Transverse colon (tissue), 4 donors: Measurements from ENCODE around the gene PRM1. TPM values are rescaled to one million over a fixed set of nuclear protein-coding genes. Genes with fewer than 3 reads are reported as not detected.

Source experiments
- DNase-seq: peaks from one replicate; pipeline ENCODE4 v3.0.0-alpha.2; 2019
- H3K27ac ChIP-seq, 4 donors: fragments of 200-600 bp; sonication (generic); 2 replicates each; pipeline ENCODE4 v1.5.1; 2016 to 2018; ENCODE audit warnings: inconsistent platforms in 4 of 4
- H3K27me3 ChIP-seq: fragments of 200-600 bp; sonication (generic); 2 replicates; pipeline ENCODE4 v1.5.1; 2017; ENCODE audit warnings: inconsistent platforms
- H3K36me3 ChIP-seq, 4 donors: fragments of 200-600 bp; sonication (generic); 2 replicates each; pipeline ENCODE4 v1.5.1; 2017 to 2019; ENCODE audit warnings: inconsistent platforms in 4 of 4
- H3K4me1 ChIP-seq, 4 donors: fragments of 200-600 bp; sonication (generic); 2 replicates each; pipeline ENCODE4 v1.5.1; 2017 to 2020; ENCODE audit warnings: inconsistent platforms in 4 of 4
- H3K4me3 ChIP-seq, 4 donors: fragments of 200-600 bp; sonication (generic); 1 replicate in 1 of 4; 2 replicates in 3 of 4; pipeline versions ENCODE4 v1.5.1 to v1.6.1; 2017 to 2019; ENCODE audit warnings: inconsistent platforms in 4 of 4
- H3K9me3 ChIP-seq, 2 donors: fragments of 200-600 bp; sonication (generic); 2 replicates each; pipeline ENCODE4 v1.5.1; 2017 to 2019; ENCODE audit warnings: inconsistent platforms in 2 of 2
- EP300 ChIP-seq: sonication (generic); formaldehyde crosslinking; IDR thresholded peaks from one replicate; pipeline ENCODE4 v1.6.1; 2017; ENCODE audit warnings: antibody characterized with exemption, low read depth
- POLR2A ChIP-seq: fragments of 450-650 bp; IDR thresholded peaks from one replicate; pipeline ENCODE4 v1.6.1; 2016; ENCODE audit warnings: antibody characterized with exemption, mild to moderate bottlenecking, moderate library complexity
- POLR2AphosphoS5 ChIP-seq, 3 donors: sonication (generic); formaldehyde crosslinking; IDR thresholded peaks; one replicate each; pipeline ENCODE4 v1.6.1; 2016; ENCODE audit warnings: antibody characterized with exemption in 3 of 3
- WGBS, 2 donors: methylation state at CpG; one replicate each; pipeline ENCODE4 v1.1.5; 2018; ENCODE audit warnings: low coverage in 1 of 2; 5-methylcytosine and 5-hydroxymethylcytosine counted together
- in situ Hi-C, 4 donors: fragments of 200-750 bp; cut with MboI; loops; one replicate each; pipeline versions ENCODE4 v1.15.0 to v1.15.1; 2017; ENCODE audit warnings: low sequenced_read_pairs in 3 of 4, low pct_ligation_motif_present in 1 of 4, low pct_unique_long_range_greater_than_20kb in 1 of 4
- intact Hi-C: fragments of 100-400 bp; cut with DNase I; formaldehyde crosslinking; loops from one replicate; pipeline ENCODE4 v1.15.1; 2023; ENCODE audit warnings: low total_unique reads
- total RNA-seq, 4 donors: library from RNA; depleted of rRNA; stranded (reverse); fragments of >200 nt; gene quantifications; one replicate each; pipeline ENCODE4 v1.1.0, GENCODE V29; 2016
- TF ChIP-seq, protein P1 (sequence below), 5 experiments: fragments of 200-600 bp in 3 of 5; fragments of 450-650 bp in 2 of 5; sonication (generic) in 3 of 5; IDR thresholded peaks; 1 replicate in 2 of 5; 2 replicates in 3 of 5; pipeline ENCODE4 v1.5.1; 2016 to 2017; ENCODE audit warnings: antibody characterized with exemption in 5 of 5, inconsistent platforms in 3 of 5, mild to moderate bottlenecking in 2 of 5, moderate library complexity in 1 of 5

Gene PRM1
- total RNA-seq, 4 donors from 2014 or later: not detected

DNA sequence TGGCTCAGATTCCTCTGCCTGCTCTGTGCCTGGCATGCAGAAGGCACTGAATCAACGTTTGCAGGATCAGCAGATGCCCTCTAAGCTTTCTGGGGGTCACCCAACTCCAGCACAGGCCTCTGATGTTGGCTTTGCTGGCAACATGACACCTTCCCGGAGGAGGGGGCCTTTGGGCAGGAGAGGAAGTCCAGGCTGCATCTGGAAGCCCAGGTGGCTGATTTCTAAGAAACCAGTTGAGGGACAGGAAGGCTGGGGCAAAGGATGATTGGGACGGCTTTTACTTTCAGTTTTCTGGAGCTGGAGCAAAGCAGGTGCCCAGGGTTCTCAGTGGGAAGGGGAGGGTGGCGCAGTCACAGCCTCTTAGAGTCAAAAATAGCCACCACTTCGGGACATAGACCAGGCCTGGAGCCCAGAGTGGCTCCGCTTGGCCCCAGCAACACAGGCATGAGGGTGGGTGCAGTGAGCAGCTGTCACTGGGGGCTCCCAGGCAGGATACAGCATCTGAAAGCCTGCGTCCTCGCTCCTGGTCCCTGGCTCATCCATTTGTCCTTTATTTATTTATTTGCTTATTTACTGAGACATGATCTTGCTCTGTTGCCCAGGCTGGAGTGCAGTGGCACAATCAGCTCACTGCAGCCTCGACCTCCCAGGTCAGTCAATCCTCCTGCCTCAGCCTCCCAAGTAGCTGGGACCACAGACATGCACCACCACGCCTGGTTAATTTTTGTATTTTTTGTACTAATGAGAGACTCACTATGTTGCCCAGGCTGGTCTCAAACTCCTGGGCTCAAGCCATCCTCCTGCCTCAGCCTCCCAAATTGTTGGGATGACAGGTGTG is 40.3 kb downstream of the PRM1 start:
- no peak overlapping the region for H3K4me3 ChIP-seq
- H3K9me3 ChIP-seq: no peaks in the 10 kb centered on the region
- no peaks in the 10 kb centered on the region for H3K27me3 ChIP-seq
- intact Hi-C loops (no loop called here), in situ Hi-C loops (no loop called here)
- no peak for DNase-seq
- peaks cover 0 to 3% (median 1%) of the 10 kb centered on the region in 4 donors for H3K4me1 ChIP-seq
- H3K27ac ChIP-seq: no peak overlapping the region
- 71% methylated on average over 10 of the region's 10 CpGs; no CpG with 5 or more reads in 1 of the 2 donors for WGBS, 2 donors
- no peaks in the 10 kb centered on the region for H3K36me3 ChIP-seq
- TF ChIP-seq EP300 (no peak), POLR2AphosphoS5 (IDR thresholded peaks at IDR 0.05) (no peak), POLR2A (no peak)
- TF ChIP-seq, protein P1, sequence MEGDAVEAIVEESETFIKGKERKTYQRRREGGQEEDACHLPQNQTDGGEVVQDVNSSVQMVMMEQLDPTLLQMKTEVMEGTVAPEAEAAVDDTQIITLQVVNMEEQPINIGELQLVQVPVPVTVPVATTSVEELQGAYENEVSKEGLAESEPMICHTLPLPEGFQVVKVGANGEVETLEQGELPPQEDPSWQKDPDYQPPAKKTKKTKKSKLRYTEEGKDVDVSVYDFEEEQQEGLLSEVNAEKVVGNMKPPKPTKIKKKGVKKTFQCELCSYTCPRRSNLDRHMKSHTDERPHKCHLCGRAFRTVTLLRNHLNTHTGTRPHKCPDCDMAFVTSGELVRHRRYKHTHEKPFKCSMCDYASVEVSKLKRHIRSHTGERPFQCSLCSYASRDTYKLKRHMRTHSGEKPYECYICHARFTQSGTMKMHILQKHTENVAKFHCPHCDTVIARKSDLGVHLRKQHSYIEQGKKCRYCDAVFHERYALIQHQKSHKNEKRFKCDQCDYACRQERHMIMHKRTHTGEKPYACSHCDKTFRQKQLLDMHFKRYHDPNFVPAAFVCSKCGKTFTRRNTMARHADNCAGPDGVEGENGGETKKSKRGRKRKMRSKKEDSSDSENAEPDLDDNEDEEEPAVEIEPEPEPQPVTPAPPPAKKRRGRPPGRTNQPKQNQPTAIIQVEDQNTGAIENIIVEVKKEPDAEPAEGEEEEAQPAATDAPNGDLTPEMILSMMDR (IDR thresholded peaks at IDR 0.05): no peak

DNA sequence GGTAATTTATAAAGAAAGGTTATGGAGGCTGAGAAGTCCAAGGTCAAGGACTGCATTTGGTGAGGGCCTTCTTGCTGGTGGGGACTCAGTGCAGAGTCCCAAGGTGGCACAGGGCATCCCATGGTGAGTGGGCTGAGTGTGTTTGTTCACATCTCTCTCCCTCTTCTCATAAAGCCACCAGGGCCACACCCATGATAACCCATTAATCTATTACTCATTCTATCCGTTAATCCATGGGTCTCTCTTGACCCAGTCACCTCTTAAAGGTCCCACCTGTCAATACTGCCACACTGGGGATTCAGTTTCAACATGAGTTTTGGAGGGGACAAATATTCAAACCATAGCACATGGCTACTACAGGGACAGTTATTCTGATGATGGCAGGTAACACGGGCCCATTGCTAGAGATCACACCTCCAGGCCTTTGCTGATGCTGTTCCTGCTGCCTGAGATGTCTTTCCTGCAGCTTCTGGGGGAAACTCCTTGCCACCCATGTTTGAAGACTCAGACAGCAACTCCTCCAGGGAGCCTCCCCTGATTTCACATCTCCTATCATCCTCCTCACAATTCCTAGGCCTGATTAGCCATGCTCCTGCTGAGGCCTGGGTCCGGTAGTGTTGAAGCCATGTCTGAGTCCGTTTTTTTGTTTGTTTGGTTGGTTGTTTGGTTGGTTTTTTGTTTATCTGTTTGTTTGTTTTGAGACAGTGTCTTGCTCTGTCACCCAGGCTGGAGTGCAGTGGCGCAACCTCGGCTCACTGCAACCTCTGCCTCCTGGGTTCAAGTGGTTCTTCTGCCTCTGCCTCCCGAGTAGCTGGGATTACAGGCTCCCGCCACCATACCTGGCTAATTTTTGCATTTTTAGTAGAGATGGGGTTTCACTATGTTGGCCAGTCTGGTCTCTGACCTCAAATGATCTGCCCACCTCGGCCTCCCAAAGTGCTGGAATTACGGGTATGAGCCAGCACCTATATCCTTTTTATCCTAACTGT is 41.2 kb downstream of the PRM1 start:
- H3K27ac ChIP-seq: no peak overlapping the region
- in situ Hi-C loops: no loop called here
- TF ChIP-seq POLR2A: no peak
- TF ChIP-seq, protein P1 (IDR thresholded peaks at IDR 0.05): no peak
- no peak for TF ChIP-seq EP300
- TF ChIP-seq POLR2AphosphoS5 (IDR thresholded peaks at IDR 0.05): no peak
- no peaks in the 10 kb centered on the region for H3K27me3 ChIP-seq
- WGBS, 2 donors: 80 to 82% methylated on average over 5 to 10 of the region's 10 CpGs
- peaks cover 0 to 5% (median 2%) of the 10 kb centered on the region in 4 donors for H3K4me1 ChIP-seq
- no peaks in the 10 kb centered on the region for H3K36me3 ChIP-seq
- DNase-seq: no peak
- no peak overlapping the region for H3K4me3 ChIP-seq
- no peaks in the 10 kb centered on the region for H3K9me3 ChIP-seq
- intact Hi-C loops: no loop called here

DNA sequence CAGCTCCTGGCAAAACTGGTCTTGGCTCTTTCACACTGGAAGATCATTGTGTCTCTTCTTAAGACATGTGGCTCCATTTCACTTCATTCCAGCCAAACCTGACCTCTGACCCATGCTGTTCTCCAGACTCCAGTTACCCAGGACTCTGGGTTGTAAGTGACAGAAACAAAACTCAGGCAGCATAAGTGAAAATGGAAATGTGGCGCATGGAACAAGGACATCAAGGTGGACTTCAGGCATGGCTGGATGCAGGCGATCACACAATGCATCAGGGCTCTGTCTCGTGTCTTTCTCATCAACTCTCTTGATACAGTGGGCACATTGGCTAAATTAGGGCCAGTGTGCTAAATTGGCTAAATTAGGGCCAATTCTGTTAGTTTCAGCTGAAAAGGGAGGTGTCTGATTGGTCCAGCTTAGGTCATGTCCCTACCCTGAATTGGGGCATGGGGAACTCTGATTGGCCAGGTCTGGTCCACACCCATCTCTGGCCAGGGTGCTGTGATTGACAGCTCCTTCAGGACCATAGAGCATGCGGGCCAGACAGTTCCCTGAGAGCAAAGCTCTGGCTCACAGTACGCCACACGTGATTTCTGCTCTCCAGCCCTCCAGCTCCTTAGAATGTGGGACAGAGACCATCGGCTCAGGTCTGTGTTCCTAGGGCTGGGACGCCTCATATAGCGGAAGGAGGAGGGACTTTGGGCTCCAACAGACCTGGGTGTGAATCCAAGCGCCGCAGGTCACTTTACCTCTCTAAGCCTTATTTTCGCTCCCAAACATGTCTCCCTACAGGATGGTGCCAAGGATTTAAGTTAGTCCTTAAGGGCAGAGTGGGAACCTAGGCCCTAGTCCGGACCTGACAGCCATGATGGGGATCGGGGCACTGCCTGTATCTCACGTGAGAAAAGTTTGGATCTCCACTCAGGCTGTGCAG is 42.6 kb downstream of the PRM1 start:
- in situ Hi-C loops (no loop called here), intact Hi-C loops (no loop called here)
- 96 to 100% methylated on average over 1 to 15 of the region's 15 CpGs for WGBS, 2 donors
- TF ChIP-seq EP300 (no peak), POLR2AphosphoS5 (IDR thresholded peaks at IDR 0.05) (no peak), POLR2A (no peak)
- TF ChIP-seq, protein P1 (IDR thresholded peaks at IDR 0.05): no peak
- Histone ChIP-seq H3K4me3 (no peak overlapping the region), H3K9me3 (no peaks in the 10 kb centered on the region), H3K27ac (no peak overlapping the region), H3K4me1 (peaks cover 0 to 5% (median 2%) of the 10 kb centered on the region in 4 donors), H3K36me3 (no peaks in the 10 kb centered on the region), H3K27me3 (no peaks in the 10 kb centered on the region)
- no peak for DNase-seq
